OCI-LY7 (cell line): Measurements from ENCODE around the gene LRRC7.

Experiments
- CTCF ChIP-seq: fragments of 200-600 bp; sonication (generic); conservative IDR thresholded peaks from 2 replicates; pipeline ENCODE4 v1.5.1; 2014; ENCODE audit warnings: mild to moderate bottlenecking, antibody characterized with exemption, low read length, moderate library complexity, mixed read lengths
- EZH2phosphoT487 ChIP-seq: fragments of 200-600 bp; sonication (generic); IDR thresholded peaks from 2 replicates; pipeline ENCODE4 v1.6.1; 2018; ENCODE audit warnings: low read depth, borderline replicate concordance, mild to moderate bottlenecking, mixed run types, antibody characterized with exemption, low read length, moderate library complexity, mixed read lengths

GRCh38 chr1:69847670-69848069 lies 279.9 kb downstream of the LRRC7 start:
- no peak for TF ChIP-seq EZH2phosphoT487
- TF ChIP-seq CTCF: no peak
